ENCODE data around the gene SPTSSA.

Gene SPTSSA

DNA sequence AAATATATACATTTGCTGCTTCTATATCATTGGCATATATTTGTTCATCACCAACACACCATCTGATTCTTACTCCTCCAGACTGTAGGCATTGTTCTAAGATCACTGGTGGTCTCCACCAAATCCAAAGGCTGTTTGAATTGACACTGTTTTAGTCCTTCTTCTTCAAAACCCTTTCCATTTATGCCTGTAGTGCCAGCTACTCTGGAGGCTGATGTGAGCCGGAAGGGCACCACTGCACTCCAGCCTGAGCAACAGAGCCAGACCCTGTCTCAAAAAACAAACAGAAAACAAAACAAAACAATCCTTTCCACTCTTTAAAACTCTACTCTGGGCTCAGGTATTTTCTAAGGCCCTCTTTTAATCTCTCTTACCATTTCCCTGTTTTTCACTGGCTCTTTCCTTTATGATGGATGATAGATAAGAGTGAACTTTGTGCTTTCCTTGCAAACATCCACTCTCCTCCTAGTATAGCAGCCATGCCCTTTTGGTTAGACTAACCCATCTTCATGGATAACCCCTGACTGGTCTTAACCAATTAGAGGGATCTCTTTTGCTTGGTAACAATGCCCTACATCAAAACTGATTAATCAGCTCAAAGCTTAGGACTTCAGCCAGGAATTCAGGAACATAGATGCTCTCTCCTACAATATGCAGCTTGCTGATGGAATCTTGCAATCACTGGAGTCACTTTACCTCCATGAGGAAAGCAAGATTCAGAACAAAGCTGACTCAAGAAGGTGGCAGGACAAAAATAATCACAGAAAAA lies 24.9 kb downstream of the SPTSSA start:
- CTCF ChIA-PET: no interaction called here
- TF ChIP-seq ZNF777 (tag by site-specific recombination; IDR thresholded peaks at IDR 0.05; ENCODE audit: borderline replicate concordance): no peak
- no peak for TF ChIP-seq ZNF292 (tag by site-specific recombination; IDR thresholded peaks at IDR 0.05; ENCODE audit: borderline replicate concordance, low read depth)
- TF ChIP-seq REPIN1 (tag by site-specific recombination; IDR thresholded peaks at IDR 0.05; ENCODE audit: low read depth): no peak
- TF ChIP-seq ZNF335 (tag by site-specific recombination; conservative IDR thresholded peaks at IDR 0.05): no peak
- TF ChIP-seq ZFP3 (tag by site-specific recombination; IDR thresholded peaks at IDR 0.05; ENCODE audit: low read depth): no peak
- TF ChIP-seq ZNF639 (tag by site-specific recombination; IDR thresholded peaks at IDR 0.05): no peak
- no peak for TF ChIP-seq ZNF350 (tag by site-specific recombination; IDR thresholded peaks at IDR 0.05)
- TF ChIP-seq KLF10 (tag by site-specific recombination; IDR thresholded peaks at IDR 0.05): no peak
- no peak for TF ChIP-seq ZNF404 (tag by site-specific recombination; IDR thresholded peaks at IDR 0.05)
- TF ChIP-seq ZNF837 (tag by site-specific recombination; IDR thresholded peaks at IDR 0.05): no peak
- TF ChIP-seq HIC1 (tag by site-specific recombination; IDR thresholded peaks at IDR 0.05): no peak
- TF ChIP-seq GLI4 (tag by site-specific recombination; IDR thresholded peaks at IDR 0.05): no peak
- Histone ChIP-seq H3K9me3 (ENCODE audit: control insufficient read depth, insufficient read depth, low read depth, low read length) (no peaks in the 10 kb centered on the region), H3K4me3 (ENCODE audit: low read depth, low read length) (no peak overlapping the region), H3K36me3 (ENCODE audit: control insufficient read depth in 2 of 2, insufficient read depth in 1 of 2, low read length in 2 of 2) (peaks cover 2 to 7% of the 10 kb centered on the region in 2 experiments; a peak in 2 of 3 replicates), H3K4me1 (ENCODE audit: control insufficient read depth, insufficient read depth, low read length) (no peaks in the 10 kb centered on the region), H3K27ac (ENCODE audit: extremely low read depth, low read depth, low read length) (no peak overlapping the region)
- POLR2A ChIA-PET: no interaction called here

DNA sequence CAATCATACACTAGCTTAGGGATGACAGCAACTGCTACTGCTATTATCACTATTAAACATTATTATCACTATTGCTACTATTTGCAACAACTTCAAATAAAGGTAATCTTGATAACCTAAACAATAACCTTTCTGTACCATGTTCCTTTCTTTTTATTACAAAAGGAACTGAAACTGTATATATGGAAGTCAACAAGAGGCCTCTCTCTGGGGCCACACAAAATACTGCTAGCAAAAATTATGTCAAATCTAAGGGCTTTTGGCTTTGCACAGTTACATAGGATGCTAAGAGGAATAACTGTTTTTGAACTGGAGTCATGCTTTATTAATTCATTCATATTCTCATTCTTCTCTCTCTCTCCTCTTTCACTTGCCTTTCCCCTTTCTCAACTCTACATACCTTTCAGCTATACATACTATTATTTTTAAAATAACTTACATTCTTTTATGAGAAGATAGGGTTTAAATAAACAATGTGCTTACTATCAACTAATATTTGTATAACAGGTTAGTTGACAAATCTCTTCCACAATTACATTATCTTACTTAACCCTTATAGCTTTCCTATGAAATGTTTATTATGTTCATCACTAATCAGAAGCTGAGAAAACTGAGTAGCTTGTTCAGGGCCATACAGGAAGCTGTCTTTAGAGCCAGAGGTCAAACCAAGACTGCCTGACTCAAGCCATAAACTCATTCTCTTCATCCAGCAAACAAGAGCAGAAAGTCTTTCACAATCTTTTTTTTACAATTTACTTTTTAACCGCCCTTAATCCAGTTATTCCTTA lies 25.7 kb downstream of the SPTSSA start:
- Histone ChIP-seq H3K36me3 (ENCODE audit: control insufficient read depth in 2 of 2, insufficient read depth in 1 of 2, low read length in 2 of 2) (peaks cover 2 to 7% of the 10 kb centered on the region in 2 experiments; a peak in 2 of 3 replicates), H3K9me3 (ENCODE audit: control insufficient read depth, insufficient read depth, low read depth, low read length) (no peaks in the 10 kb centered on the region), H3K4me3 (ENCODE audit: low read depth, low read length) (no peak overlapping the region), H3K4me1 (ENCODE audit: control insufficient read depth, insufficient read depth, low read length) (no peaks in the 10 kb centered on the region), H3K27ac (ENCODE audit: extremely low read depth, low read depth, low read length) (no peak overlapping the region)
- CTCF ChIA-PET: no interaction called here
- POLR2A ChIA-PET: no interaction called here
- TF ChIP-seq, protein P1, sequence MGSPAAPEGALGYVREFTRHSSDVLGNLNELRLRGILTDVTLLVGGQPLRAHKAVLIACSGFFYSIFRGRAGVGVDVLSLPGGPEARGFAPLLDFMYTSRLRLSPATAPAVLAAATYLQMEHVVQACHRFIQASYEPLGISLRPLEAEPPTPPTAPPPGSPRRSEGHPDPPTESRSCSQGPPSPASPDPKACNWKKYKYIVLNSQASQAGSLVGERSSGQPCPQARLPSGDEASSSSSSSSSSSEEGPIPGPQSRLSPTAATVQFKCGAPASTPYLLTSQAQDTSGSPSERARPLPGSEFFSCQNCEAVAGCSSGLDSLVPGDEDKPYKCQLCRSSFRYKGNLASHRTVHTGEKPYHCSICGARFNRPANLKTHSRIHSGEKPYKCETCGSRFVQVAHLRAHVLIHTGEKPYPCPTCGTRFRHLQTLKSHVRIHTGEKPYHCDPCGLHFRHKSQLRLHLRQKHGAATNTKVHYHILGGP (tag by site-specific recombination; IDR thresholded peaks at IDR 0.05): no peak
- TF ChIP-seq ZNF114 (tag by site-specific recombination; IDR thresholded peaks at IDR 0.05): no peak
- TF ChIP-seq ZNF311 (tag by site-specific recombination; IDR thresholded peaks at IDR 0.05; ENCODE audit: borderline replicate concordance): no peak
- no peak for TF ChIP-seq ZNF155 (tag by site-specific recombination; IDR thresholded peaks at IDR 0.05)
- no peak for TF ChIP-seq ZBTB20 (tag by site-specific recombination; IDR thresholded peaks at IDR 0.05)
- no peak for TF ChIP-seq ZSCAN23 (tag by site-specific recombination; IDR thresholded peaks at IDR 0.05)
- TF ChIP-seq ZNF623 (tag by site-specific recombination; IDR thresholded peaks at IDR 0.05): no peak
- TF ChIP-seq ZNF121 (tag by site-specific recombination; IDR thresholded peaks at IDR 0.05): no peak
- TF ChIP-seq ZBTB7A (tag by site-specific recombination; IDR thresholded peaks at IDR 0.05; ENCODE audit: low read depth): no peak
- TF ChIP-seq ZNF23 (tag by site-specific recombination; IDR thresholded peaks at IDR 0.05; ENCODE audit: borderline replicate concordance): no peak
- no peak for TF ChIP-seq SALL2 (tag by site-specific recombination; IDR thresholded peaks at IDR 0.05; ENCODE audit: borderline replicate concordance)
- TF ChIP-seq ZNF677 (tag by site-specific recombination; IDR thresholded peaks at IDR 0.05): no peak
- no peak for TF ChIP-seq ZBTB48 (tag by site-specific recombination; IDR thresholded peaks at IDR 0.05)
- no peak for TF ChIP-seq ZNF341 (tag by site-specific recombination; IDR thresholded peaks at IDR 0.05; ENCODE audit: low read depth)
- TF ChIP-seq ZNF214 (tag by site-specific recombination; IDR thresholded peaks at IDR 0.05; ENCODE audit: borderline replicate concordance): no peak
- TF ChIP-seq ZNF19 (tag by site-specific recombination; IDR thresholded peaks at IDR 0.05; ENCODE audit: low read depth): no peak

Data from HEK293 (cell line).